ENCODE results near the gene EPAS1. TPM values are rescaled to one million over a fixed set of nuclear protein-coding genes. Genes with fewer than 3 reads are reported as not detected.
A peak's percentile ranks its signal among the peaks of the same experiment; 100 is the strongest.

Gene EPAS1
- total RNA-seq, 1 experiment from 2014 or later, result 77.3 TPM

GRCh38 chr2:46407852-46408455 lies 110.7 kb downstream of the EPAS1 start:
- POLR2A ChIA-PET, result no interaction called here
- peak overlapping the region; percentile 88 for H3K27ac Mint-ChIP-seq (ENCODE audit: unreplicated experiment)
- CTCF ChIA-PET, result no interaction called here
- DNase-seq, result no peak
- intact Hi-C loops (cut with micrococcal nuclease; ENCODE audit: unreplicated experiment), result loop anchor here (2.0 kb wide), 2 partner anchors 53 to 101 kb away; no protein-coding TSS in a partner anchor
- H3K4me3 ChIP-seq (ENCODE audit: low read depth, low read length), result no peak overlapping the region
- BruUV-seq (replicated peaks), result no TSS peak
- no peaks in the 10 kb centered on the region for H3K27me3 ChIP-seq (replicated peaks; ENCODE audit: control insufficient read depth, insufficient read depth, low read length)
- no peaks in the 10 kb centered on the region for H3K9me3 Mint-ChIP-seq (ENCODE audit: unreplicated experiment)
- peak overlapping the region; percentile 21 for H3K4me3 Mint-ChIP-seq (ENCODE audit: unreplicated experiment)
- peaks cover 8% of the 10 kb centered on the region for H3K36me3 Mint-ChIP-seq (ENCODE audit: insufficient read depth, unreplicated experiment)
- H3K27me3 Mint-ChIP-seq (ENCODE audit: insufficient read depth, unreplicated experiment), result no peaks in the 10 kb centered on the region
- H3K36me3 ChIP-seq (ENCODE audit: control insufficient read depth, insufficient read depth, low read length), result no peaks in the 10 kb centered on the region
- peaks cover 27% of the 10 kb centered on the region for H3K4me1 Mint-ChIP-seq (ENCODE audit: low read depth, unreplicated experiment)
- peaks cover 27% of the 10 kb centered on the region for H3K4me1 ChIP-seq
- H3K9me3 ChIP-seq, result no peaks in the 10 kb centered on the region
- no peak for TF ChIP-seq CTCF (IDR thresholded peaks at IDR 0.05; ENCODE audit: insufficient read depth in 1 of 2, low read depth in 1 of 2, low read length in 1 of 2, severe bottlenecking in 1 of 2, unreplicated experiment in 1 of 2)

DNA sequence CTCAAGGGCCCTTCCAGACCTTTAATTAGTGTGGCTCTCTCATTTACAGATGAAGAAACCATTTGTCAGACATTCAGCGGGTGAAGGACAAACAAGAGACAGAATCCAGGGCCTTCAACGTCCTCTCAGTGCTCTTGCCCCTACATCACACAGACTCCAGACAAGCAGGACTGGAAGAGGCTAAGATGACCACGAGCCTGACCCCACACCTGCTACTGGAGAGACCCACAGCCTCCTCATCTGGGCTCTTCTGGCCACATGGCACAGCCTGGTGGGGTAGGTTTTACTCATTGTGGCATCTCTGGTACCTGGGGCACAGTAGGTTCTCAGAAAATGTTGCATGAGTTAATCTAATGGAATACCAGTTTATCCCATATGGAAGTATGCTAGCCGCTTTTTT lies 112.5 kb downstream of the EPAS1 start:
- TSS peak; percentile 97 for BruUV-seq (replicated peaks)
- no peaks in the 10 kb centered on the region for H3K36me3 ChIP-seq (ENCODE audit: control insufficient read depth, insufficient read depth, low read length)
- H3K4me1 ChIP-seq, result peaks cover 27% of the 10 kb centered on the region
- Mint-ChIP-seq H3K9me3 (ENCODE audit: unreplicated experiment) (peaks cover under 1% of the 10 kb centered on the region), H3K27ac (ENCODE audit: unreplicated experiment) (peak overlapping the region; percentile 88), H3K4me3 (ENCODE audit: unreplicated experiment) (peak overlapping the region; percentile 50), H3K4me1 (ENCODE audit: low read depth, unreplicated experiment) (peaks cover 27% of the 10 kb centered on the region), H3K27me3 (ENCODE audit: insufficient read depth, unreplicated experiment) (no peaks in the 10 kb centered on the region), H3K36me3 (ENCODE audit: insufficient read depth, unreplicated experiment) (peaks cover 8% of the 10 kb centered on the region)
- TF ChIP-seq CTCF (IDR thresholded peaks at IDR 0.05; ENCODE audit: insufficient read depth in 1 of 2, low read depth in 1 of 2, low read length in 1 of 2, severe bottlenecking in 1 of 2, unreplicated experiment in 1 of 2), result no peak
- H3K27me3 ChIP-seq (replicated peaks; ENCODE audit: control insufficient read depth, insufficient read depth, low read length), result no peaks in the 10 kb centered on the region
- ChIA-PET CTCF (interaction anchor here (0.6 to 1.5 kb wide), 4 partner anchors 43 to 329 kb away, joined by 3 to 6 read pairs (median 4); no protein-coding TSS in a partner anchor), POLR2A (interaction anchor here (0.6 to 1.0 kb wide), 3 partner anchors 25 to 263 kb away, joined by 3 to 5 read pairs (median 4); no protein-coding TSS in a partner anchor)
- DNase-seq, result no peak
- H3K9me3 ChIP-seq, result no peaks in the 10 kb centered on the region
- H3K4me3 ChIP-seq (ENCODE audit: low read depth, low read length), result no peak overlapping the region
- intact Hi-C loops (cut with micrococcal nuclease; ENCODE audit: unreplicated experiment), result loop anchor here (1.0 to 2.0 kb wide), 6 partner anchors 22 to 403 kb away; partner anchors contain the start of gene EPAS1

DNA sequence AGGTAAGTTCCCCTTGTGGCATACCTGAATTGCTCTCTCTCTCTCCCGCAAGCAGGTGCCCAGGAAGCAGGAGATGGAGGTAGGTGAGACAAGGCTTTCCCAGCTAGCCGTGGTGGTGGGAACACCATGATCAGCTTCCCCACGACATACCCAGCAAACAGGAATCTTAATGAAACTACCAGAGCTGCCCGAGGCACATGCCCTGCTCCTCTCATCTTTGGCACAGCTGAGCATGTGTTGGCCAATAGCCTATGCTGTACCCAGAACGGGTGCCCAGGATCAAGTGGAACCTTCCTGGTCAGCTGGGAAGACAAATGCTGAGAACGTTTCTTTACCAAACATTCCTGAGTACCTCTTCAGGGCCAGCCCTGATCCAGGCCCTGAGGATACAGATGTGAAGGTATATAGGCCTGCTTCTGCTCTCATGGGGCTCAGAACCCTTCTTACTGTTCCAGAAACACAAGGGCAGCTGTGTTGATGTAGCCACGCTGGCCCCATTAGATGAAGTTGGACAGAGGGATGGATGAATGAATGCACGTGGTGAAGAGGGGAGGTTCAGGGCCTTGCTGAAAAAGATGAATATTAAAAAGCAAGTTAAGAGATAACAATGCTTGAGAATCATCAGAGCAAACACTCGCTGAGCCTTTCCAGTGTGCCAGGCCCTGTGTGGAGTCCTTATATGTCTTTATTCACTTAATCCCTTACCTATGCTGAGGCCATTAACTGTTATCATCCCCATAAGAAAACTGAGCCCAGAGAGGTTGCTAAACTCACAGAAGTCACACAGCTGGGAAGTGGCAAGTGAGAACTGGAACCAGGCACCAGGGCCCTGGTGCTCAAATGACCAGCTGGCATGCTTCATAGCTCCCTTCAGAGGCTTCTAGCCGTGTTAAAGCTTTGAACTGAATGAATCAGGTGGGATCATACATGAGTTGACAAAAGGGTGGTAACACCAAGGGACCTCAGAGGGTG lies 113.4 kb downstream of the EPAS1 start:
- Mint-ChIP-seq H3K27ac (ENCODE audit: unreplicated experiment) (peak overlapping the region; percentile 88), H3K27me3 (ENCODE audit: insufficient read depth, unreplicated experiment) (no peaks in the 10 kb centered on the region), H3K4me1 (ENCODE audit: low read depth, unreplicated experiment) (peaks cover 27% of the 10 kb centered on the region), H3K4me3 (ENCODE audit: unreplicated experiment) (no peak overlapping the region), H3K9me3 (ENCODE audit: unreplicated experiment) (peaks cover 9% of the 10 kb centered on the region), H3K36me3 (ENCODE audit: insufficient read depth, unreplicated experiment) (peaks cover 8% of the 10 kb centered on the region)
- intact Hi-C loops (cut with micrococcal nuclease; ENCODE audit: unreplicated experiment), result no loop called here
- Histone ChIP-seq H3K4me1 (peaks cover 27% of the 10 kb centered on the region), H3K36me3 (ENCODE audit: control insufficient read depth, insufficient read depth, low read length) (no peaks in the 10 kb centered on the region), H3K4me3 (ENCODE audit: low read depth, low read length) (no peak overlapping the region), H3K27me3 (replicated peaks; ENCODE audit: control insufficient read depth, insufficient read depth, low read length) (no peaks in the 10 kb centered on the region), H3K9me3 (no peaks in the 10 kb centered on the region)
- ChIA-PET POLR2A (no interaction called here), CTCF (no interaction called here)
- DNase-seq, result no peak
- no peak for TF ChIP-seq CTCF (IDR thresholded peaks at IDR 0.05; ENCODE audit: insufficient read depth in 1 of 2, low read depth in 1 of 2, low read length in 1 of 2, severe bottlenecking in 1 of 2, unreplicated experiment in 1 of 2)
- no TSS peak for BruUV-seq (replicated peaks)
